ENCODE measurements around the gene COA8.

The COA8 gene

DNA sequence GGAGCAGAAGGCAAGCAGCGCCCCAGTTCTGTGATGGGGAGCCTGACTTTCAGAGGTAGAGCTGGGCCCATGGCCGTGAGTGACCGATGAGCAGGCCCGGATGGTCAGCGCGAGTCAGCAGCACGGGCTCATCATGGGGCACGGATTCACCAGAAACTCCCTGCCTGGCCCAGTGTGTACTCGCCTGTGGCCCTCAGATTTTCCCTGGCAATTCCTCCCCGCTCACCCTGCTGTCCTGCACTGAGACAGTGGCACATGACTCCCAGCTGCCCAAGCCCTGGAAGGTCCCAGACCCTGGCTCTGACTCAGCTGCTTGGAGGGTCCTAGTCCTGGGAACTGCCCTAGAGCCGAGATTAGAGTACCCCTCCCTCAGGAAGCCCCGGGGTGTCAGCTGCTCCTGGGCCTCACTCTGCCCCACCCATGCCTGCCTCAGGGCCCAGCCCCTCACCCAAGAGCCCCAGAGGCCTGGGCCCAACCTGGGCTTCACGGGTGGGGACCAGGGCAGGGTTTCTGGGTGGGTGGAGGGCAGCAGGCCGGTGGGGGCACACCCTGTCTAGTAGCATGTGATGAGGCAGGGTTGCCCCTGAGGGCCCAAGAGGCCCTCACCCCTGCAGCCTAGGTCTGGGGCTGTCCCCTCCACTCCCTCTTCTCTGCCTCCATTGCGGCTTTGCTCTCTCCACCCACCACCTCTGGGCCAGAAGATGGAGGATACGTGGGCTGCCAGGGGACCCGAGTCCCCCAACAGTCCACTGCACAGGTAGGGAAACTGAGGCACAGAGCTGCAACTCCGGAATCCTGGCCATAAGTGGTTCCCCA, 25.4 kb upstream of the COA8 start:
- DNase-seq, result no peak

DNA sequence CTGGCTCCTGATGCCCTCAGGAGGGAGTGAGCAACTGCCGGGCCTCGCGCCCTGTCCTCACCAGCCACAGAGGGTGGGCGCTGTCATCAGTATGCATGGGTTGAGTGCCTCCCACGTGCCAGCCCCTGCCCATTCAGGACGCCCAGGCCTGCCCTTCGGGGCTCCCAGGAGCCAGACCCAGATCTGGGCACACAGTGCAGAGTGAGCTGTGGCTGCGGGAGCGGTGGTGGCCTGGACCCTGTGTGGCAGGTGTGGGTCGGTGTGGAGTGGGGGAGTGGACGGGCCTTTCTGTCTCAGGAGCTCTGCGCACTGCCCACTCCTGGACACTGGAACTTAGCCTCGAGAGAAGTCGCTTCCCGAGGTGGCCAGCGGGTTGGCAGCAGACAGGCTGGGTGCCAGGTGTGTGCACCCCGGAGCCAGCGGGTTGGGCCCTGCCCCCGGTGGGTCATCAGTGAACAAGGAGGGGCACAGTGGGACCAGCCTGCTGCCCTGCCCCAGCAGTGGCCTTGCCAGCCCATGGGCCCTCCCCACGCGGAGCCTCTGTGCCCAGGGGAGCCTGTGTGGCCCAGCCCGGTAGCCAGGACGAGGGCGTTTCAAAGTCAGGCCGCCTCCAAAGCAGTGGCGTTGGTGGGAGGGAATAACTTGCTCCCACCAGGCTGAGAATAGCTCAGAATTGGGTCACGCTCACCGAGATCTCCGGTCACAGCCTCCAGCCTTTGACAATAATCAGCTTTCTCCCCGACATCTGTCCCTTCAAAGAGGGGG, 24.3 kb upstream of the COA8 start:
- DNase-seq, result no peak

DNA sequence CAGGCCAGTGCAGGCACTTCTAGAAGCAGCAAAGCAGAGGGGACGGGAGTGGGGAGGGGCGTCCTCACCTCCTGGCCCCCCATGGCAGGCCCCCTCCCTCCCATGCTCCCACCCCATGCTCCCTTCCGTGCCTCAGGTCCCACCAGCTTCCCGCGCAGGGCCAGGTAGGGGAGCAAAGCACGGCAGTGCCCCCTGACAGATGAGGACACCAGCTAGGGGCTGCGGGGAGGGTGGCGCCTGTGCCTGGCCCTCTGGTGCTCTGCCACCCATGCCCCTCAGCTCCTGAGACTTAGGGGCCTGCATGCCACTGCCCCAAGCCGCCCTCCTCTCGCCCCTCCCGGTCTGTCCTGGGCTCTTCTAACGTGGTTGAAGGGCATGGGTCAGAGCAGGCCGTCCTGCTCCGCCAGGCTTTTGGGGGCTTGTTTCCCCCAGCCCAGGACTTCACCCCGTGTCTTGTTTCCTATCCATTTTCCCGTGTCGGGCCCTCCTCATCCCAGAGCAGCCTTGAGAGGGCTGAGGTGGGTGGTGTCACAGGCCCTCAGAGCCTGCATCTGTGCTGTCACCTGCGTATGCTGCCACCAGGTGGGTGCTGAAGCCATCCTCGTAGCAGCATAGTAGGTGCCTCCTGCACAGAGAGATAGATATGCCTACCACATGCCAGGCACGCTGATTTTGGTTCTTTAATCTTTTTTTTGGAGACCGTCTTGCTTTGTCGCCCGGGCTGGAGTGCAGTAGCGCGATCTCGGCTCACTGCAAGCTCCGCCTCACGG, 23.5 kb upstream of the COA8 start:
- no peak for DNase-seq

DNA sequence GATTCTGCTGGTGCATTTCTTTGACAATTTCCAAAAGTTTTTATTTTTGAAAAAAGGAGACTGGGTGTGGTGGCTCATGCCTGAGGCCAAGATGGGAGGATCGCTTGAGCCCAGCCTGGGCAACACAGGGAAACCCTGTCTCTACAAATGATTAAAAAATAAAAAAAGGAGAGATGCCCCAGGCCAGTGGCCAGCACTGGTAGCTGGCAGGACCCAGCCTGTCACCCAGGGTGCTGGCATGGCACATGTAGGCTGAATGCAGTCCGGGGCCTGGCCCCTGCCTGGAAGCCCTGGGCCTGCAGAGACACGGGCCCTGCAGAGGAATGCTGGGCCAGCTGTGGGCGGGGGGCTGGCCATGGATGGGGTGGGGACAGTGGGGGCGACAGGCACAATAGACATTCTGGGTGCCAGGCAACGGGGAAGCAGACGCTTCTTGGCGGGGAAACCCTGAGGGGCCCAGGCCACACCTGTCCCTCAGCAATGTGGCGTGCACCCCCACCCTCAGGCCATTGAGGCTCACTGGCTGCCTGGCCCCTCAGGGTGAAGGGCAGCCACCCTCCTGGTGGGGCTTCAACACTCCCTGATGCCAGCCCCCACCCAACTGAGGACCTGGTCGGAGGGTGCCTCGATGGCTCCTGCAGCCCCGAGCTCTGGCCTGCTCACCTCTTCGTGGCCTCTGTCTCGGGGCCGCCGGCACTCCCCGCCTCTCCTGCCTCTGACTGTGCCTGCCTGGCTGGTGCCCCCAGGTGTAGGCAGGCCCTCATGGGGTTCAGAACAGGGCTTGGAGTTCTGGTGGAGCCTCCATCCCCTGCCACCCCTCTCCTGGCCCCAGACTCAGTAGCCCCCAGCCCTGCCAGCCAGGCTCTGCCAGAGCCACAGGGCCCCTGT, 21.7 kb upstream of the COA8 start:
- no peak for DNase-seq

DNA sequence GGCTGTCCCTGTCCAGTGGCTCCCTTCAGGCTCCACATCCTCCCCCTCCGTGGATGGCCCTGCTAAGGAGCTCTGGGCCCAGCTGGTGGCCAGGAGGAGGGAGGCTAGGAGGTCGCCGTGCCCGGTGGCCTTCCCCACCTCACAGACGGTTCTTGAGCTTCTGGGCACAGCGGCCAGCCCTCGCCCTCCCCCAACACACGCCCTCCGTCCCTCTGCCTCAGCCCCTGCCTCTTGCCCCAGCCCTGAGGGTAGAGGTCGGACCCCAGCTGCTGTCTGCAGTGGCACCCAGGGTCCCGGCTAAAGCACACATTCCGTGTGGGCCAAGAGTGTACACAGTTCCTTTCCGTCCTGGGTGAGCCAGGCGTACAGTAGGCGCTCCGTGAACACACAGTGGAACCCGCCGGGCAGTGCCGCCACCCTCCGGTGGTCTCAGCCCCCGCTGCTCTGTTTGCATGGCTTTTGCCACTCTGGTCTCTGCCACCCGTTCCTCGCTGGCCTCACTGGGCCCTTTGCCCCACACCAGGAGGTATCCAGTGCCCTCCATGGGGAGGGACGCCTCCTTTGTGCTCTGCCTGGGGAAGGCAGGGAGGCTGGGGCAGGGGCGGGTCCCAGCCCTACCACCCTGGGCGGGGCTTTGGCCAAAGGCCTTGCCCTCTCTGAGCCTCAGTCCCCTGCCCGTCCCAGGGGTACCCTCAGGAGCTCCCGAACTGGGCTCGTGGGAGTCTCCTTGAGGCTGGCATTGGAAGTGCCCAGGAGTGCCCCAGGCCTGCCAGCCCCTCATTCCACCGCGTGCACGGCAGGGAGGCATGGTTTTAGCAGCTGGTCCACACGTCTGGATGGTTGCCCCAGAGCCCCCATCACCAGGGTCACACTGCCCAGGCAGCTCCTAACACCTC, 20.8 kb upstream of the COA8 start:
- no peak for DNase-seq

DNA sequence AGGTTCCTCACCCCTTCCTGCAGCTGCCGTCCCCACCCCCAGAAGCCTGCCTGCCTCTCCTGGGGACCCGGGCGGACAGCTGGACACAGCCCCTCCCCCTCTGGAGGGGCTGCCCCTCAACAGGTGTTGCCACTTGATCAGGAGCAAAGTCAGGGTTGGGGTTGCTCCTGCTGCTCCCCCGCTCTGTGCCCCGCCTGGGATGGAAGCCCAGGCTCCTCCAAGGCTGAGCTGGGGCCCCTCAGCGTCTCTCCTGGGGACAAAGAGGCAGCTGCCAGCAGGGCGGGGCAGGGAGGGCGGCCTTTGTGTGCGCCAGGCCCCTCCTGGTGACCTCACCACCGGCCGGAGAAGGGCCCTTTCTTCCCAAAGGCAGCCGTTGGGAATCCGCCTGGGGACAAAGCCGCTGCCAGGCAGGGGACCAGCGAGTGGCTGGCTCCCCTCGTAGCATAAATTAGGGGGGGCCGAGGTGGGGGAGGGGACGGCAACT, 20.1 kb upstream of the COA8 start:
- DNase-seq, result no peak

DNA sequence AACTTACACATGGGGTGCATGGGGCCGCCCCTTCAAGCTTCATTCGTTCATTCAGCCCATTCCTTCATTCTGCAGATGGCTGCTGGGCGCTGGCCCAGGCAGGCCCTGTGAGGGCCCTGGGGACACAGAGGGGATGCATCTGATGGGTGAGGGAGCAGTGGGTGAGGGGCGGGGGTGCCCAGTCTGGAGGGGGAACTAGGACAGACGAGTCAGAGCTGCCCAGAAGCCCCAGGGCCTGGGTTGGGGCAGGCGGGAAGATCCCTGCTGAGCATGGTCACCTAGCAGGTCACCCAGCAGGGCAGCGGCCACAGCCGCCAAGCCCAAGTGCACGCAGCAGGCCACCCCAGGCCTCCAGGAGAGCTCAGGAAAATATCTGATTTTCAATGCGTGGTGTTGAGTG, 19.6 kb upstream of the COA8 start:
- DNase-seq, result no peak

DNA sequence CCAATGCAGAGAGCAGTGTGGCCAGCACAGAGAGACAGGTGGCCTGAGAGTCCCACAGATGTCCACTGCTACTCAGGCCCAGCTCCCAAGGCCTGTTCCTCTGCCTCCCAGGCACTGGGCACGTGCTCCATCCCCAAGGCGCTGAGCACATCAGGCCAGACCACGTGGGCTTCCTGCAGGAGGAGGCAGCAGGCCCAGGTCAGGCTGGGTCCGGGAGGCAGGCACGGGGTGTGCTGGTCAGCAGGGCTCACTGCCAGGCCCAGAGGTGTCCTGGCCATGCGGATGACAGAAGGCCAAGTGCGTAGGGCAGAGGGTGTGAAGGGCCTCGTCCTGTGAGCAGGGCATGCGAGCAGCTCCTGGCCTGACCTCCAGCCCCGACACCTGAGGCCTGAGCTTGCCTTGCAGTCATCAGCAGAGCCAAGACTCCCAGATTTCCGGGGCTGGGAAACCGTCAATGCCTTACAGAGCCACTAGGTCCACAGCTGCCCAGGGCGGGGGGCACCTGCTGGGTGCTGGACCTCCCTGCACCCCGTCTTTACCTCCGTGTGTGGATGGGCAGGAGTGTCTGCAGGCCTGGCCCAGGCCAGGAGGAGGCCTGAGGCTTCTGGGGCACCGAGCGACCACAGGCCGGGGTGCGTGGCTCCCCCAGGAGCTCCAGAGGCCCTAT, 18.9 kb upstream of the COA8 start:
- DNase-seq, result no peak

DNA sequence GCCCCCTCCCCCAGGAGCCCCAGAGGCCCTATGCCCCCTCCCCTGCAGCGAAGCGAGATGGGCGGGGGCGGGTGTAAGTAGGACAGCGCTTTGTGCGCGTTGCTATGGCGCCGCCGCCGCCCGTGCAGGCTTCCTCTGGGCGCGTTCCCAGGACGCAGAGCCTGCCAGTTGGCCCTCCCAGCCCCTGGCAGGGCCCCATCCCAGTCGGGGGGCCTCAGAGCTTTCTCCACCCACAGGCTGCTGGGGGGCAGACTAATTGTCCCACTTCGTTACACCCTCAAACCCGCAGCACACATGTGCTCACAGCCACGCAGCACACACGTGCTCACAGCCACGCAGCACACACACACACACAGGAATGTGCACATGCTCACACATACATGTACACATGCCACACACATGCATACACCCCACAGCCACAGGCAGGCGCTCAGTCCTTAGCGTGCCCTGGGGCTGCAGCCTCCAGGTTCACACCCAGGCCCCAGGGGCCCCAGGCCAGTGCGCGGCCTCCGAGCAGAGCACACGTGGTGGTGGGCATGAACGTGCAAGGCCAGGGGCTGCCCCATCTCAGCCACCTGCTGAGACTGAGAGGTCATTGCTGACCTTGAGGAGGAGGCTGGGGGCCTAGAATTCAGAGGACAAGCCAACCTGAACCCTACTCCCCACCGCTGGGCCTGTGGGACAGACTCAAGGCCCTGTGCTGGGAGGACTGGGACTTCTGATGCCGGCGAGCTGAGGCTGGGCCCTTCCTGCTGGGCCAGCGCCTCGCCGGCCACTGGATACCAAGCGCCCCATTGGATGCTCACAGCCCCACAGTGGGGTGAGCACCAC, 18.2 kb upstream of the COA8 start:
- DNase-seq, result no peak

DNA sequence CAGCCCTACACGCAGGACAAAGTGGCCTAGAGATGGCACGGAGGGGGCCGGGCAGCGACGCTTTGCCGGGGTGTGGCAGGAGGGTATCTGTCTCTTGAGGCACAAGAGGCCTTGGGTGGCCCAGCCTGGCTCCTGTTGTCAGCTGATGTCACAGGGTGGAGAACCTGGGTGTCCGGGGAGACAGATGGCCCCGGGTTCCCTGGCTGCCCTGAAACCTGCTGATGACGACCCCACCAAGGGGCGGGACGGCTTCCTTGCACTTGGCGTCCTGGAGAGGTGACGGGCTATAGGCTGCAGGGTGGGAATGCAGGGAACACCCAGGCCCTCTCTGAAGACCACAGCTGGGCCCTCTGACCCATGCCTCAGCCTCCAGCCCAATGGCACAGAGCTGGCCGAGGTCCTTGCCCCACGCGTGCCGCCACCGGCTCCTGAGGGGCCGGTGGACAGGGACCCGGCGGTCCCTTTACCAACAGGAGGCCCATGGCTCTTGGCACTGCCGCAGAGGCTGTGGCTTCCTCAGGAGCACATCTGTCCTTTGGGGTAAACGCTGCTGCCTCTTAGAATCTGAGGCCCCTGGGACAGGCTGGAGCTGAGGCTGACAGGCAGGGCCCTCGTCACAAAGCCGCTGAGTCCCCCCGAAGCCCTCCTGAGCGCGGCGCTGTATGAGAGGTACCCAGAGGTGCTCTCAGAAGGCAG, 17.4 kb upstream of the COA8 start:
- DNase-seq, result no peak

DNA sequence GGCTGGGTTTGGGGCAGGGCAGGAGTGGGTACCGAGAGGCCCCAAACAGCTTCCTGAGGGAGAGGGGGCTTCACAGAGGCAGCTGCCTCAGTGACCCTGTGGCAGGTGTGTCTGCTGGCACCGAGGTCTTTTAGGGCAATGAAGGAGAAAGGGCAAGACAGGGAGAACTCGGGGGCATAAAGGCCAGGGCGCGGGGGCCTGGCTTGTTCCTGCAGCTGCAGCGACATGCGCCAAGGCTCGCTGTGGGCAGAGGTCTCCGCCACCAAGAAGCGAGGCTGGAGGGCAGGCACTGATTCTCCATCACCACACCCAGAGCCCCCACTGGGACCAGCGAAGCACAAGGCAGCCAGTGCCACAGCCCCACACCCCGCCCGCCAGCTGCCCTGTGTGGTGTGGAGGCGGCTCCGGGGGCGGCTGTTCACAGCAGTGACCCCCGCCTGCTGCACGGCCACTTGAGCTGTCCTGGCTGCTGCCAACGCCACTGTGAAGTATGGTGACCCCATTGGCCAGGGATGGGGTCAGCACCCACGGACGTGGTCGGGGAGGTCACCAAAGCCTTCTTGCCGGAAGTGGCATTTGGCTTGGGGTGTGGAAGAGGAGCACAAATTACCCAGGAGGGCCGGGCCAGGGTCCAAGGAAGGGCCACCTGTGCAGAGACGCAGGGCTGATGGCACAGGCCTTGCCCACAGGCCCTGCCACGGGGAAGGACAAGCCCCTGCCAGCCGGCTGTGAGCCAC, 16.7 kb upstream of the COA8 start:
- DNase-seq, result no peak

DNA sequence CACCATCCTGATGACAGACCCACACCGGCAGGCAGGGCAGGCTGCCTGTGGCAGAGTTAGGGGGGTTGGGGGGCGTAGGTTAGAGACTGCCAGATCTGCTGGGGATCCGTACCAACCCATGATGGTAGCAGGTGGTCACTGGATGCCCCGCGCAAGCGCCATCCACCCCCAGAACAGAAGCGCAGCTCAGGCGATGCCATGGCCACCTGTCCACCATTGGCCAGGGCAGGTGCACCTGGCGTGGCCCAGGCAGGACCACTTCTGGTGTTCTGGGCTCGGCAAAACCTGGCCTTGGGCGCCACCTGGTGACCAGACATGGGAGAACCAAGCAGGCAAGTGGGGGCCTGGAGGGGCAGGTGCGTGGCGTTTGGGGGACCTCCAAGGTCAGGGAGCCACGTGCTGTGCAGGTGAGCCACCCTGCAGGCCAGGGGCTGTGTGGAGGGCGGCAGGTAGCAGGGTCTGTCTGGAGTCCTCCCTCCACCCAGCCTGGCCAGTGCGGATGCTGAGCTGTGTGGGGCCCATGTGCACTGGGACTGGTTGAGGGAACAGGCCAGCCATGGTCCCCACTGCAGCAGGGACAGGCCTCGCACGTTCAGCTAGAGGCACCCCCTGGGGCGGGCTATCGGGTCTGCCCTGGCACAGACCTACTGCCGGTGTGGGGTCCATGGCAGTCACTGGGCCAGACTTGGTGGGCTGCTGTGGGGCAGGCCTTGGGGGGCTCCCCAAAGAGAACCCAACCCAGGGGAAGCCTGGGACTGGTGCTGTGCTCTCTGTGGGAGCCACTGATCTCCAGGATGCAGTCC, 15.9 kb upstream of the COA8 start:
- DNase-seq, result no peak

DNA sequence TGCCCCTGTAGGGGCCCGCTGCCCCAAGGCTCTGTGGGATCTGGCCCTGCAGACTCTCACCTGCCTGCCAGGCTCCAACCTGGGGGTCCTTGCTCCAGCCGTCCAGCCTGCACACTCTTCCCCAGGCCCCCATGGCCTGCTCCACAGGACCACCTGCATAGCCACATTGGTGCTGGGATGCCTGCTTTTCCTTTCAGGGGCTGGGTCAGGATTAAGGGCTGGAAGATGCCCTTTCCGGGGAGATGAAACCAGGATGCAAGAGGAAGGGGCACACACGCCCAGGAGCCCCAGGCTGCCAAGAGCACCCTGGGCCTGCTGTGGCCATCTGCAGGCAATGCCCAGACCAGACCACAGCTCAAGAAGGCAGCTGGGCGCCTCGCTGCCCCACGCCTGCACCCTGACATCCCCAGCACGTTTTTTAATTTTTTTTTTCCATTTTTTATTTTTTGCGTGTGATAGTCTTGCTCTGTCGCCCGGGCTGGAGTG, 15.3 kb upstream of the COA8 start:
- no peak for DNase-seq

DNA sequence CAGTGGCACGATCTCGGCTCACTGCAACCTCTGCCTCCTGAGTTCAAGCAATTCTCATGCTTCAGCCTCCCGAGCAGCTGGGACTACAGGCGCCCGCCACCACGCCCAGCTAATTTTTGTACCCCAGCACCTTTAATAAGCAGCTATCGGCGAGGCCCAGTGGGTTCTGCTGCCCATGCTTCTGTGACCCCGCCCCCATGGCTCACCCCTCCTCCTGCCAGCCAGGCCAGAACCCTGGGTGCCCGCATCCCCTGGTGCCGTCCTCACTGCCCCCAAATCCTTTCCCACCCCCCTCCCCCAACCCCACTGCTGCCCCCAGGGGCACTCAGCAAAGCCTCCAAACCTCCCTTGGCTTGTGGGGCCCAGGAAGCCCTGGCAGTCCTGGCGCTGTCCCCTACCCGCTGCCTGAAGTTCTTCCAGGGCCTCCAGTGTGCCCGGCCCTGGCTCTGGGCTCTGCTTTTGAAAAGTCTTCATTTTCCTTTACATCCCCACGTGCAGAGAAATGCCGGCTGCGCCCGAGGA, 14.8 kb upstream of the COA8 start:
- DNase-seq, result no peak

DNA sequence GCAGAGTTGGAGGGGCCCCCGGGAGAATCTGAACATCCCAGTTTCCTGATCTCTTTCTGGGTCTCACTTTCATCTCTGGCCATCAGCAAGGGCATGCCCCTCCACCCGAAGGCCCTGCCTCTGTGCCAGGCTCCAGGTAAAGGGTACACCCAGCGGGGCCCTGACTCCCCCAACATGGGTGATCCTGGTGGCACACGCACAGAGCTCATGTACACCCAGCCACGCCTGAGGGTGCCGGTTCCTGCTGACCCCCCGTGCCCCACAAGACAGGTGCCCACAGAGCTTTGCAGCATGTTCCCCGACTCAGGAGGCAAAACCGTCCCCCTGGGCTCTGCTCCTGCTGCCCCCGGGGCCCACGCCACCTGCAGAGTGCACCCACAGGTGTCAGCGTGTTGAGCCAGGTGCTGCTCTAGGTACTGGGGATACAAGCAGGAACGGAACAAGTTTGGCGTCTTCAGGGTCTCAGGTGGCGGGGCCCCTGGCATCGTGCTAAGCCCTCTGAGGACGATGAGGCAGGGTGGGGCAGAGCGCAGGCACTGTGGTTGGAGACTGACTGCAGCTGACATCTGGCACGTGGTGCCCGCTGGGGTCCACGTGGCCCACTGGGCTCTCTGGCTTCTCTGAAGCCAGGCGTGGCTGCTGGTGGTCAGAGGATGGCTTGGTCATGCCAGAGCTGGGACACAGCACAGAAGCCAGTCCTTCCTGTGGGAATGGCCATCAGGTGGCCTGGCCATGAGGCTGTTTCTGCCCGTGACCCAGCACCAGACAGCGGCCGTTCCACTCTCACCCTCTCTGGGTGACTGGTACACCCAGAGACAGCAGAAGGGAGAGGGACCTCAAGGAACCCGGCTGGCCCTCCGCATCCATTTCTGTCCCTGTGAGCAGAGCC, 14.1 kb upstream of the COA8 start:
- DNase-seq, result no peak
